ENCODE data around the gene DRD5.

DRD5 gene

DNA sequence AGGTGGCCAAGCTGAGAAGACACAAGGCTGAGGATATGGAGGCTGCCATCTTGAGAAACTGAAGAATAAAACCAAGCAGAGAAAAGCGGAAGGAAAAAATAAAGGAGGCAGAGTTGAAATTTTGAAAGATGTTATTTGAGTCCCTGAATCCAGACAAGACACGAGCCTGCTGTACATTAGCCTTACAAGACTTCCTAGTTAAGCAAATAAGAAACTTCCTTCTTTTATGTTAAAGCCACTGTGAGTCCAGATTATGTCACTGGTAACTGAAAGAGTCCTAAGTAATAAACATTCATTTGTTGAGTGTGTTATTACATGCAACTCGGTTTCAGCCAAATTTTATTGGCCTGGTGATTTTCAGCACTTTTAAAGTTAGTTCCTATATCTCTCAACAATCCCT lies 30.4 kb downstream of the DRD5 start:
- no peak for DNase-seq (ENCODE audit: low read depth, low spot score)
- H3K4me3 ChIP-seq (ENCODE audit: low read depth, low read length) = no peak overlapping the region
- TF ChIP-seq, protein P1, sequence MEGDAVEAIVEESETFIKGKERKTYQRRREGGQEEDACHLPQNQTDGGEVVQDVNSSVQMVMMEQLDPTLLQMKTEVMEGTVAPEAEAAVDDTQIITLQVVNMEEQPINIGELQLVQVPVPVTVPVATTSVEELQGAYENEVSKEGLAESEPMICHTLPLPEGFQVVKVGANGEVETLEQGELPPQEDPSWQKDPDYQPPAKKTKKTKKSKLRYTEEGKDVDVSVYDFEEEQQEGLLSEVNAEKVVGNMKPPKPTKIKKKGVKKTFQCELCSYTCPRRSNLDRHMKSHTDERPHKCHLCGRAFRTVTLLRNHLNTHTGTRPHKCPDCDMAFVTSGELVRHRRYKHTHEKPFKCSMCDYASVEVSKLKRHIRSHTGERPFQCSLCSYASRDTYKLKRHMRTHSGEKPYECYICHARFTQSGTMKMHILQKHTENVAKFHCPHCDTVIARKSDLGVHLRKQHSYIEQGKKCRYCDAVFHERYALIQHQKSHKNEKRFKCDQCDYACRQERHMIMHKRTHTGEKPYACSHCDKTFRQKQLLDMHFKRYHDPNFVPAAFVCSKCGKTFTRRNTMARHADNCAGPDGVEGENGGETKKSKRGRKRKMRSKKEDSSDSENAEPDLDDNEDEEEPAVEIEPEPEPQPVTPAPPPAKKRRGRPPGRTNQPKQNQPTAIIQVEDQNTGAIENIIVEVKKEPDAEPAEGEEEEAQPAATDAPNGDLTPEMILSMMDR (IDR thresholded peaks at IDR 0.05; ENCODE audit: insufficient read depth, low read length, missing control alignments) = no peak
- CTCF ChIA-PET = no interaction called here
- POLR2A ChIA-PET = no interaction called here

DNA sequence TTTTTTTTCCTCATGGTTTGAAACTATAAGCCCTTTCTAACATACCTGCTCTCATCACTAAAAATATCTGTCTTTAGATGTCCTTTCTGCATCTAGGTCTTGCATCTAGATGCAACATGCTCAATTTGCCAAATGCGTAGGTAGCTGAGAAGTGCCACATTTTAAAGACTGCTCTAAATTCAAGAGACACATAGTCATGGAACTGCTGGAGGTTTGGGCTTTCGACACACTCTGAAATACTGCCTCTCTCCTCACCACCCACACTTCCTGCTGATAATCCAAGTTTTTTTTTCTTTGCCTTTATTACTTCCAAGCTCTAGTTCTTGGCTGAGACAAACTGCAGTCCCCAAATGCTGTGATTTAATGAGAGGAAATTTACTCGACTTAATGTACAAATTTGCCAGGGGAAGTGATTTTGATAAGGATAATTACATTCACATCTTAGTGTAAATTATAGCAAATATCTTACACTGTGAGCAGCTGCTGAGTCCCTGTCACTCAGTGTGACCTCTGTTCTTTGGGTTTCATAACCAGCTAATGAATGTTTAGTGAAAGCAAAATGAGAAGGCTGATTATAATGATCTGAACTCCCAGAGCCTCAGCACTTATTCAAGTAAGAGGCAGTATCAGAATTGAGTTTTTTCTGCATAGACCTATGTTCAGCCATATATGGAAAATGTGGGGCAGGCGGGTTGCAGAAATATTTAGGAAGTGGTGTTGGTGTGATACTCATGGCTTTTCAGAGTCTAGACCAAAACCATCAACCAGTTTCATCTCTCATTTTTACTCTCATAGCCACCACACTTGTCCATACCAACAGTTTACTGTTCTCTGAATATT lies 31.3 kb downstream of the DRD5 start:
- no peak for DNase-seq (ENCODE audit: low read depth, low spot score)
- ChIA-PET POLR2A (no interaction called here), CTCF (no interaction called here)
- TF ChIP-seq, protein P1 (IDR thresholded peaks at IDR 0.05; ENCODE audit: insufficient read depth, low read length, missing control alignments) = no peak
- H3K4me3 ChIP-seq (ENCODE audit: low read depth, low read length) = no peak overlapping the region

DNA sequence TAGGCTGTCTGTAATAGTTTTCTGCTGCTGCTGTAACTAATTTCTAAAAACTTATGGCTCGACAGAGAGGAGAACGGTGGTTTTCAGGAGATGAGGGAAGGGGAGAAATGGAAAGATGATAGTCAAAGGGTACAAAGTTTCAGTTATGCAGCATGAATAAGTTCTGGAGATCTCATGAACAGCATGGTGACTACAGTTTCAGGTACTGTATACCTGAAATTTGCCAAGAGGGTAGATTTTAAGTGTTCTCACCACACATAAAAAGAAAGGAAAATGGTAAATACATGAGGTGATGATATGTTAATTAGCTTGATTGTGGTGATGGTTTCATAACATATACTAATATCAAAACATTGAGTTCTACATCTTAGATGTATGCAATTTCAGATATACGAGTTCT lies 34.9 kb downstream of the DRD5 start:
- no peak for DNase-seq (ENCODE audit: low read depth, low spot score)
- ChIA-PET POLR2A (no interaction called here), CTCF (no interaction called here)
- TF ChIP-seq, protein P1 (IDR thresholded peaks at IDR 0.05; ENCODE audit: insufficient read depth, low read length, missing control alignments) = no peak
- H3K4me3 ChIP-seq (ENCODE audit: low read depth, low read length) = no peak overlapping the region

DNA sequence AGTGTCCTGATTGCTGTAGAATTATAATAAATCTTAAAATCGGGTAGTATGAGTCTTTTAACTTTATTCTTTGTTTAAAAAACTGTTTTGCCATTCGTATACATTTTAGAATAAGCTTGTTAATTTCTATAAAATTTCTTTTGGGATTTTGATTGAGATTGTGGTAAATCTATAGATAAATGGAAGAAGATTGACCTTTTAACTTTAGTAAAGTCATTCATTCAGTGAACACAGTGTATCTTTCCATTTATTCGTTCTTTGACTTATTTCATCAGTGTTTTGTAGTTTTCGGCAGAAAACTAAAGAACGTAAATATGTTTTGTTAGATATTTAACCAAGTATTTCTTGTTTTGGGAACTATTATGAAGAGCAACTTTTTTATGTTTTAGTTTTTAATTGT lies 38.9 kb downstream of the DRD5 start:
- no peak for DNase-seq (ENCODE audit: low read depth, low spot score)
- CTCF ChIA-PET = no interaction called here
- POLR2A ChIA-PET = no interaction called here
- no peak overlapping the region for H3K4me3 ChIP-seq (ENCODE audit: low read depth, low read length)
- TF ChIP-seq, protein P1 (IDR thresholded peaks at IDR 0.05; ENCODE audit: insufficient read depth, low read length, missing control alignments) = no peak

DNA sequence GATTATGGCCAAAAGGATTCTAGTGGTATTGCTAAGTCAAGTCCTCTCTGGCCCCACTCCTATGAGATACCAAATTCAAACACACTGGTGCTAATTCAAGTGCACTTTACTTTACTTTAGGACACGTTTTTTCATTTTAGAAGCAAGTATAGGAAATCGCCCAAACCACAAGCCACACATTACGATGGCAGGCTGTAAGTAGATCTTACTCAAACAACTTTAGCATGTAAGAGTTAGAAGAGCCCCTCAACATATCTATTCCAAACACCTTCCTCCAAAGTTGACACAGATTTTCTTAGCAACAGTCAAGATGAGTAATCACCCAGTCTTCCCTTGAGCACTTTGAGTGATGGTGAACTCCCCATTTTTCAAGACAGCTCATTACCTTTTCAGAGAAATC lies 43.6 kb downstream of the DRD5 start:
- DNase-seq (ENCODE audit: low read depth, low spot score) = no peak
- H3K4me3 ChIP-seq (ENCODE audit: low read depth, low read length) = no peak overlapping the region
- ChIA-PET POLR2A (no interaction called here), CTCF (no interaction called here)
- TF ChIP-seq, protein P1 (IDR thresholded peaks at IDR 0.05; ENCODE audit: insufficient read depth, low read length, missing control alignments) = no peak

DNA sequence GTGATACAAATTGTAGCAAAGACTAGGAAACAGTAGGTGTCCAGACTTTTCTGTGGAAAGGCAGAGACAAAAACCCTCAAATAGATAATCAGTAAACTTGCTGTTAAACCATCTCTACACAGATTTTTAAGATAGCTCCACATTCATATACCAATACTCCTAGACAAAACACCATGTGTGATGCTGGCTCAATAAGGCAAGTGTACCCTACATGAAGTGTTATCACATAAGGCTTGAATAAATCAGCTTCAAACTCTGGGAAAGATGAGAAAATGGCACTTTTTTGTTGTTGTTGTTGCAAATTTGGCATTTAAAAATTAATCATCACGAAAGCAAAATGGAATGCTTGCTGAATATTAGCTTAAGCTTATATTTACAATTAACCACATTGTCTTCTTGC lies 45.1 kb downstream of the DRD5 start:
- TF ChIP-seq, protein P1 (IDR thresholded peaks at IDR 0.05; ENCODE audit: insufficient read depth, low read length, missing control alignments) = no peak
- DNase-seq (ENCODE audit: low read depth, low spot score) = no peak
- ChIA-PET CTCF (no interaction called here), POLR2A (no interaction called here)
- H3K4me3 ChIP-seq (ENCODE audit: low read depth, low read length) = no peak overlapping the region

Data from AG04449 (cell line).